HEK293 (cell line): Measurements from ENCODE around the gene ARHGAP1.
"Not testable (repeated sequence)": the region's sequence is repeated elsewhere in the genome, so short reads cannot be mapped to it uniquely, and the experiment has no call there.

ENCODE experiments used
- CTCF ChIA-PET: fragments of 350-600 bp; formaldehyde crosslinking; extraction: SDS; loops from one replicate; lab custom pipeline; 2021; ENCODE audit warnings: antibody characterized with exemption; lab: Yijun Ruan, JAX
- POLR2A ChIA-PET: fragments of 300-600 bp; formaldehyde crosslinking; extraction: SDS; loops from one replicate; lab custom pipeline; 2020; ENCODE audit warnings: antibody characterized with exemption, inconsistent platforms; lab: Yijun Ruan, JAX
- H3K27ac ChIP-seq: fragments of 200-500 bp; sonication (Bioruptor generic); 2 replicates; pipeline ENCODE4 v1.5.1; 2014; ENCODE audit warnings: low read depth, low read length, control low read depth, inconsistent platforms; ENCODE audit errors: extremely low read depth
- H3K36me3 ChIP-seq, 2 experiments: fragments of 200-500 bp in 1 of 2; sonication (Bioruptor generic) in 1 of 2; 1 replicate in 1 of 2; 2 replicates in 1 of 2; pipeline ENCODE4 v1.5.1; 2014 to 2017; ENCODE audit warnings: inconsistent platforms in 2 of 2, low read length in 2 of 2; ENCODE audit not compliant: control insufficient read depth in 2 of 2, insufficient read depth in 1 of 2
- H3K4me1 ChIP-seq: fragments of 200-500 bp; sonication (Bioruptor generic); 2 replicates; pipeline ENCODE4 v1.5.1; 2014; ENCODE audit warnings: mild to moderate bottlenecking, low read length, inconsistent platforms; ENCODE audit not compliant: control insufficient read depth, insufficient read depth
- H3K4me3 ChIP-seq: 2 replicates; pipeline ENCODE4 v1.5.1; 2011; ENCODE audit warnings: low read depth, mild to moderate bottlenecking, control low read depth, low read length, moderate library complexity
- H3K9me3 ChIP-seq: fragments of 200-500 bp; sonication (Bioruptor generic); 2 replicates; pipeline ENCODE4 v1.5.1; 2014; ENCODE audit warnings: low read depth, low read length, inconsistent platforms; ENCODE audit not compliant: control insufficient read depth, insufficient read depth
- GLIS1 ChIP-seq: fragments of 450-650 bp; formaldehyde crosslinking; IDR thresholded peaks from 2 replicates; pipeline ENCODE4 v1.5.1; 2016; ENCODE audit warnings: missing biosample characterization, missing genetic modification characterization
- ZBTB8A ChIP-seq: fragments of 450-650 bp; formaldehyde crosslinking; IDR thresholded peaks from 2 replicates; pipeline ENCODE4 v1.5.1; 2016; ENCODE audit warnings: missing biosample characterization, missing genetic modification characterization
- ZNF132 ChIP-seq: fragments of 450-650 bp; formaldehyde crosslinking; IDR thresholded peaks from 2 replicates; pipeline ENCODE4 v1.5.1; 2017; ENCODE audit warnings: missing biosample characterization, missing genetic modification characterization, borderline replicate concordance
- ZNF155 ChIP-seq: fragments of 450-650 bp; formaldehyde crosslinking; IDR thresholded peaks from 2 replicates; pipeline ENCODE4 v1.5.1; 2016; ENCODE audit warnings: missing biosample characterization, missing genetic modification characterization
- ZNF174 ChIP-seq: fragments of 450-650 bp; formaldehyde crosslinking; IDR thresholded peaks from 2 replicates; pipeline ENCODE4 v1.5.0; 2017; ENCODE audit warnings: missing biosample characterization, mild to moderate bottlenecking, missing genetic modification characterization
- ZNF175 ChIP-seq: fragments of 450-650 bp; formaldehyde crosslinking; IDR thresholded peaks from 2 replicates; pipeline ENCODE4 v1.5.1; 2016; ENCODE audit warnings: missing biosample characterization, missing genetic modification characterization
- ZNF354C ChIP-seq: fragments of 450-650 bp; formaldehyde crosslinking; IDR thresholded peaks from 2 replicates; pipeline ENCODE4 v1.5.1; 2016; ENCODE audit warnings: missing biosample characterization, missing genetic modification characterization, low read depth, borderline replicate concordance
- ZNF426 ChIP-seq: fragments of 450-650 bp; formaldehyde crosslinking; IDR thresholded peaks from 2 replicates; pipeline ENCODE4 v1.5.1; 2017; ENCODE audit warnings: missing biosample characterization, missing genetic modification characterization, mild to moderate bottlenecking, inconsistent platforms, moderate library complexity
- ZNF529 ChIP-seq: fragments of 450-650 bp; formaldehyde crosslinking; IDR thresholded peaks from 2 replicates; pipeline ENCODE4 v1.5.1; 2017; ENCODE audit warnings: missing genetic modification characterization, missing biosample characterization; ENCODE audit not compliant: insufficient replicate concordance
- ZNF530 ChIP-seq: fragments of 450-650 bp; formaldehyde crosslinking; IDR thresholded peaks from 2 replicates; pipeline ENCODE4 v1.5.1; 2016; ENCODE audit warnings: low read depth, missing biosample characterization, missing genetic modification characterization
- ZNF544 ChIP-seq: fragments of 450-650 bp; formaldehyde crosslinking; IDR thresholded peaks from 2 replicates; pipeline ENCODE4 v1.5.0; 2017; ENCODE audit warnings: missing biosample characterization, missing genetic modification characterization
- ZNF600 ChIP-seq: fragments of 450-650 bp; formaldehyde crosslinking; IDR thresholded peaks from 2 replicates; pipeline ENCODE4 v1.5.1; 2016; ENCODE audit warnings: missing biosample characterization, missing genetic modification characterization
- ZNF623 ChIP-seq: fragments of 450-650 bp; formaldehyde crosslinking; IDR thresholded peaks from 2 replicates; pipeline ENCODE4 v1.5.1; 2016; ENCODE audit warnings: missing biosample characterization, missing genetic modification characterization
- ZNF654 ChIP-seq: fragments of 450-650 bp; formaldehyde crosslinking; IDR thresholded peaks from 2 replicates; pipeline ENCODE4 v1.5.1; 2016; ENCODE audit warnings: low read depth, missing biosample characterization, missing genetic modification characterization
- ZNF660 ChIP-seq: fragments of 450-650 bp; IDR thresholded peaks from 2 replicates; pipeline ENCODE4 v1.5.1; 2018; ENCODE audit warnings: missing biosample characterization, mild to moderate bottlenecking, missing genetic modification characterization
- ZNF670 ChIP-seq: fragments of 450-650 bp; formaldehyde crosslinking; IDR thresholded peaks from 2 replicates; pipeline ENCODE4 v1.5.1; 2016; ENCODE audit warnings: missing biosample characterization, missing genetic modification characterization, low read depth
- ZNF677 ChIP-seq: fragments of 450-650 bp; IDR thresholded peaks from 2 replicates; pipeline ENCODE4 v1.5.0; 2018; ENCODE audit warnings: missing biosample characterization, mild to moderate bottlenecking, missing genetic modification characterization, moderate library complexity
- TF ChIP-seq, protein P1 (sequence below): fragments of 450-650 bp; formaldehyde crosslinking; IDR thresholded peaks from 2 replicates; pipeline ENCODE4 v1.5.1; 2016; ENCODE audit warnings: missing biosample characterization, missing genetic modification characterization, borderline replicate concordance
- TF ChIP-seq, protein P2 (sequence below): fragments of 450-650 bp; formaldehyde crosslinking; optimal IDR thresholded peaks from 2 replicates; pipeline ENCODE3; 2016; ENCODE audit warnings: missing biosample characterization, mild to moderate bottlenecking, missing genetic modification characterization

ARHGAP1 gene

DNA sequence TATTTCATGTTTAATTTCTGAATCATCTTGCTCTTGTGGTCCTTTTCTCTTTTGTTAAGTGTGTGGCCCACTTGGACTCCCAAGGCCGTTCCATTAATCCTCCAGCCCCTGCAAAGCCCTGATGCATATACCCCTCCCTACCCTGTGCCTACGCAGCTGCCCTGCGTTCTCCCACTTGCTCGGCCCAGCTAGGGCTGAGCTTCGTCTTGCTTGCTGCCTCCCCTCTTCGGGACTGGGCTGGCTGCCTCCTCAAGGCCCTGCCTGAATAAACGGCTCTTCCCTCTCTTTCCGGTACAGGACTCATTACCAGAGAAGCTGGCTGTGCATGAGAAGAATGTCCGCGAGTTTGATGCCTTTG is 28.5 kb downstream of the ARHGAP1 start (continued):
- TF ChIP-seq ZNF354C (tag by site-specific recombination) (no peak), ZNF155 (no peak), ZNF544 (tag by site-specific recombination) (no peak), ZNF530 (tag by site-specific recombination) (no peak)

- POLR2A ChIA-PET, result not testable (repeated sequence)
Observed at GRCh38 chr11:46670521-46670920, 29.9 kb downstream of the ARHGAP1 start.

GRCh38 chr11:46669711-46670139 is 30.7 kb downstream of the ARHGAP1 start:
- H3K27ac ChIP-seq, result no peak overlapping the region
- TF ChIP-seq ZNF175, result no peak
- TF ChIP-seq ZNF660 (tag by site-specific recombination), result no peak
- TF ChIP-seq, protein P1, sequence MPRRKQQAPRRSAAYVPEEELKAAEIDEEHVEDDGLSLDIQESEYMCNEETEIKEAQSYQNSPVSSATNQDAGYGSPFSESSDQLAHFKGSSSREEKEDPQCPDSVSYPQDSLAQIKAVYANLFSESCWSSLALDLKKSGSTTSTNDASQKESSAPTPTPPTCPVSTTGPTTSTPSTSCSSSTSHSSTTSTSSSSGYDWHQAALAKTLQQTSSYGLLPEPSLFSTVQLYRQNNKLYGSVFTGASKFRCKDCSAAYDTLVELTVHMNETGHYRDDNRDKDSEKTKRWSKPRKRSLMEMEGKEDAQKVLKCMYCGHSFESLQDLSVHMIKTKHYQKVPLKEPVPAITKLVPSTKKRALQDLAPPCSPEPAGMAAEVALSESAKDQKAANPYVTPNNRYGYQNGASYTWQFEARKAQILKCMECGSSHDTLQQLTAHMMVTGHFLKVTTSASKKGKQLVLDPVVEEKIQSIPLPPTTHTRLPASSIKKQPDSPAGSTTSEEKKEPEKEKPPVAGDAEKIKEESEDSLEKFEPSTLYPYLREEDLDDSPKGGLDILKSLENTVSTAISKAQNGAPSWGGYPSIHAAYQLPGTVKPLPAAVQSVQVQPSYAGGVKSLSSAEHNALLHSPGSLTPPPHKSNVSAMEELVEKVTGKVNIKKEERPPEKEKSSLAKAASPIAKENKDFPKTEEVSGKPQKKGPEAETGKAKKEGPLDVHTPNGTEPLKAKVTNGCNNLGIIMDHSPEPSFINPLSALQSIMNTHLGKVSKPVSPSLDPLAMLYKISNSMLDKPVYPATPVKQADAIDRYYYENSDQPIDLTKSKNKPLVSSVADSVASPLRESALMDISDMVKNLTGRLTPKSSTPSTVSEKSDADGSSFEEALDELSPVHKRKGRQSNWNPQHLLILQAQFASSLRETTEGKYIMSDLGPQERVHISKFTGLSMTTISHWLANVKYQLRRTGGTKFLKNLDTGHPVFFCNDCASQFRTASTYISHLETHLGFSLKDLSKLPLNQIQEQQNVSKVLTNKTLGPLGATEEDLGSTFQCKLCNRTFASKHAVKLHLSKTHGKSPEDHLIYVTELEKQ (tag by site-specific recombination), result no peak
- TF ChIP-seq, protein P2, sequence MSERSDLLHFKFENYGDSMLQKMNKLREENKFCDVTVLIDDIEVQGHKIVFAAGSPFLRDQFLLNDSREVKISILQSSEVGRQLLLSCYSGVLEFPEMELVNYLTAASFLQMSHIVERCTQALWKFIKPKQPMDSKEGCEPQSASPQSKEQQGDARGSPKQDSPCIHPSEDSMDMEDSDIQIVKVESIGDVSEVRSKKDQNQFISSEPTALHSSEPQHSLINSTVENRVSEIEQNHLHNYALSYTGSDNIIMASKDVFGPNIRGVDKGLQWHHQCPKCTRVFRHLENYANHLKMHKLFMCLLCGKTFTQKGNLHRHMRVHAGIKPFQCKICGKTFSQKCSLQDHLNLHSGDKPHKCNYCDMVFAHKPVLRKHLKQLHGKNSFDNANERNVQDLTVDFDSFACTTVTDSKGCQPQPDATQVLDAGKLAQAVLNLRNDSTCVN (tag by site-specific recombination), result no peak
- no peak for TF ChIP-seq ZNF600 (tag by site-specific recombination)
- TF ChIP-seq ZNF654 (tag by site-specific recombination), result 0 out of 2 replicates have a peak, but pooled peaks have one; percentile 4
- TF ChIP-seq ZNF529 (tag by site-specific recombination), result no peak
- POLR2A ChIA-PET, result no interaction called here
- H3K9me3 ChIP-seq, result no peaks in the 10 kb centered on the region
- no peak overlapping the region for H3K4me3 ChIP-seq
- CTCF ChIA-PET, result interaction anchor here (0.6 to 1.7 kb wide), 7 partner anchors 10 to 287 kb away, joined by 3 to 6 read pairs (median 4); no protein-coding TSS in a partner anchor
- H3K4me1 ChIP-seq, result no peaks in the 10 kb centered on the region
- peaks cover 0 to 92% of the 10 kb centered on the region in 2 experiments; a peak in 1 of 3 replicates for H3K36me3 ChIP-seq

More at GRCh38 chr11:46670521-46670920, 29.9 kb downstream of the ARHGAP1 start:
- H3K4me1 ChIP-seq, H3K27ac ChIP-seq, H3K4me3 ChIP-seq, H3K9me3 ChIP-seq: not testable (repeated sequence)
- peaks cover 0 to 84% of the 10 kb centered on the region in 2 experiments; a peak in 1 of 3 replicates for H3K36me3 ChIP-seq
- CTCF ChIA-PET, result interaction anchor here (1.1 to 1.7 kb wide), 3 partner anchors 17 to 287 kb away, joined by 3 to 6 read pairs (median 4); no protein-coding TSS in a partner anchor

DNA sequence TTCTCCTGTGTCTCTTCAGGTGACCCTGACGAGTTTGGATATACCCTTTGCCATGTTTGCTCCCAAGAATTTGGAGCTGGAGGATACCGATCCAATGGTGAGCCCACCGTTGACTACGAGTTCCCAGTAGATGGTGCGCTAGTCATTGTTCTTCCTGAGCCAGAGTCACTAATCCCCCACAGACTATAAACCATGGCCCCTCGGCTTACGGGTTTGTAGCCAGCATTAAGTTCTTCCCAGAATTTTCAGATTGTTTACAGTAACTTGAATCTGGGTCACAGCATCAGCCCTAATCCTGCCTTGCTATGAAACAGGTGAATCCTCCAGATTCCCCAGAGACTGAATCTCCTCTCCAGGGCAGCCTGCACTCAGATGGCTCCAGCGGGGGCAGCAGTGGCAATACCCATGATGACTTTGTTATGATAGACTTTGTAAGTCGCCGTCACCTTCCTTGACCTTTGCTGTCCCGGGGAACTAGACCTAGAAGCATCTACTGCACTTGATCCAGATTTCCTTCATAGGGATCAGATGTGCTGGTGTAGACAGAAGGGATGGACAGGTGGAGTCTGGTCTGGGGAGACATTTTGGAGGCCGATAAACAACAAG is 31.8 kb downstream of the ARHGAP1 start:
- POLR2A ChIA-PET, result interaction anchor here (0.6 kb wide), 1 partner anchor 25 kb away, joined by 4 read pairs; no protein-coding TSS in a partner anchor
- Histone ChIP-seq H3K27ac (no peak overlapping the region), H3K4me1 (no peaks in the 10 kb centered on the region), H3K9me3 (no peaks in the 10 kb centered on the region), H3K36me3 (peaks cover 0 to 97% of the 10 kb centered on the region in 2 experiments; a peak in 1 of 3 replicates), H3K4me3 (no peak overlapping the region)
- CTCF ChIA-PET, result interaction anchor here (1.6 to 1.7 kb wide), 2 partner anchors 13 to 45 kb away, joined by 5 to 6 read pairs; no protein-coding TSS in a partner anchor
- TF ChIP-seq ZNF600 (tag by site-specific recombination), result no peak
- TF ChIP-seq ZNF677 (tag by site-specific recombination), result no peak
- TF ChIP-seq ZBTB8A (tag by site-specific recombination), result no peak
- TF ChIP-seq ZNF426 (tag by site-specific recombination), result no peak
- no peak for TF ChIP-seq ZNF174 (tag by site-specific recombination)
- no peak for TF ChIP-seq GLIS1 (tag by site-specific recombination)
- no peak for TF ChIP-seq ZNF623 (tag by site-specific recombination)
- no peak for TF ChIP-seq ZNF132
- no peak for TF ChIP-seq ZNF670 (tag by site-specific recombination)
